Fibroblast of lung (primary cell): ENCODE results near the gene IGFBP5. TPM values are rescaled to one million over a fixed set of nuclear protein-coding genes. Genes with fewer than 3 reads are reported as not detected.

Experiments used
- DNase-seq, 2 donors: peaks; one replicate each; pipeline versions ENCODE4 v3.0.0 to v3.0.0-alpha.2; 2010; ENCODE audit warnings: low read depth in 2 of 2
- H2AFZ ChIP-seq: 2 replicates; pipeline ENCODE4 v1.5.1; 2012; ENCODE audit warnings: low read length, control low read depth, inconsistent platforms
- H3K27ac ChIP-seq: 2 replicates; pipeline ENCODE4 v1.5.1; 2011; ENCODE audit warnings: low read length, control low read depth; ENCODE audit not compliant: insufficient read depth
- H3K27me3 ChIP-seq: 2 replicates; pipeline ENCODE4 v1.5.1; 2011; ENCODE audit warnings: mild to moderate bottlenecking, low read length; ENCODE audit not compliant: control insufficient read depth, insufficient read depth
- H3K36me3 ChIP-seq: 2 replicates; pipeline ENCODE4 v1.5.1; 2011; ENCODE audit warnings: low read length; ENCODE audit not compliant: control insufficient read depth, insufficient read depth
- H3K4me1 ChIP-seq: 2 replicates; pipeline ENCODE4 v1.5.1; 2011; ENCODE audit warnings: low read length; ENCODE audit not compliant: control insufficient read depth, insufficient read depth; ENCODE audit errors: extremely low read depth
- H3K4me2 ChIP-seq: 2 replicates; pipeline ENCODE4 v1.5.1; 2011; ENCODE audit warnings: low read length, control low read depth; ENCODE audit not compliant: insufficient read depth; ENCODE audit errors: extremely low read depth
- H3K4me3 ChIP-seq, 4 experiments: fragments of 200-600 bp in 1 of 4; sonication (generic) in 1 of 4; replicated peaks in 1 of 4; 2 replicates each; pipeline ENCODE4 v1.5.1; 2011 to 2016; ENCODE audit warnings: low read length in 4 of 4, low read depth in 3 of 4, mild to moderate bottlenecking in 3 of 4, control low read depth in 2 of 4, inconsistent platforms in 1 of 4, mixed read lengths in 1 of 4; ENCODE audit not compliant: insufficient read depth in 1 of 4; ENCODE audit errors: control extremely low read depth in 1 of 4
- H3K79me2 ChIP-seq: 2 replicates; pipeline ENCODE4 v1.5.1; 2012; ENCODE audit warnings: mild to moderate bottlenecking, low read length, inconsistent platforms; ENCODE audit not compliant: control insufficient read depth, insufficient read depth
- H3K9ac ChIP-seq: 2 replicates; pipeline ENCODE4 v1.5.1; 2011; ENCODE audit warnings: mild to moderate bottlenecking, low read length, control low read depth; ENCODE audit not compliant: insufficient read depth
- H3K9me3 ChIP-seq: 2 replicates; pipeline ENCODE4 v1.5.1; 2012; ENCODE audit warnings: low read depth, low read length; ENCODE audit not compliant: control insufficient read depth, insufficient read depth
- H4K20me1 ChIP-seq: 2 replicates; pipeline ENCODE4 v1.5.1; 2011; ENCODE audit warnings: low read length; ENCODE audit not compliant: control insufficient read depth, insufficient read depth; ENCODE audit errors: extremely low read depth
- EZH2 ChIP-seq: IDR thresholded peaks from 2 replicates; pipeline ENCODE4 v1.5.1; 2012; ENCODE audit warnings: low read length, control low read depth, mild to moderate bottlenecking; ENCODE audit errors: missing control alignments
- polyA plus RNA-seq, 2 donors: library from polyadenylated mRNA; depleted of rRNA in 1 of 2; stranded (reverse) in 1 of 2; unstranded in 1 of 2; fragments of >200 nt; gene quantifications; 2 replicates each; pipeline ENCODE4 v1.2.1, GENCODE V29; 2011 to 2012; ENCODE audit warnings: missing spikeins in 1 of 2
- total RNA-seq: library from RNA; depleted of rRNA; stranded (reverse); fragments of >200 nt; gene quantifications from 2 replicates; pipeline ENCODE4 v1.2.1, GENCODE V29; 2014
- TF ChIP-seq, protein P1 (sequence below), 2 donors: IDR thresholded peaks in 1 of 2; conservative IDR thresholded peaks in 1 of 2; 1 replicate in 1 of 2; 2 replicates in 1 of 2; pipeline ENCODE4 v1.5.1; 2011 to 2012; ENCODE audit warnings: low read length in 2 of 2, control low read depth in 1 of 2, inconsistent platforms in 1 of 2, low read depth in 1 of 2, mild to moderate bottlenecking in 1 of 2

Gene IGFBP5
- total and polyA plus RNA-seq, 2 donors (not counting 1 experiment from before 2014, with no cell fraction given), result 1,100 to 2,607 TPM

DNA sequence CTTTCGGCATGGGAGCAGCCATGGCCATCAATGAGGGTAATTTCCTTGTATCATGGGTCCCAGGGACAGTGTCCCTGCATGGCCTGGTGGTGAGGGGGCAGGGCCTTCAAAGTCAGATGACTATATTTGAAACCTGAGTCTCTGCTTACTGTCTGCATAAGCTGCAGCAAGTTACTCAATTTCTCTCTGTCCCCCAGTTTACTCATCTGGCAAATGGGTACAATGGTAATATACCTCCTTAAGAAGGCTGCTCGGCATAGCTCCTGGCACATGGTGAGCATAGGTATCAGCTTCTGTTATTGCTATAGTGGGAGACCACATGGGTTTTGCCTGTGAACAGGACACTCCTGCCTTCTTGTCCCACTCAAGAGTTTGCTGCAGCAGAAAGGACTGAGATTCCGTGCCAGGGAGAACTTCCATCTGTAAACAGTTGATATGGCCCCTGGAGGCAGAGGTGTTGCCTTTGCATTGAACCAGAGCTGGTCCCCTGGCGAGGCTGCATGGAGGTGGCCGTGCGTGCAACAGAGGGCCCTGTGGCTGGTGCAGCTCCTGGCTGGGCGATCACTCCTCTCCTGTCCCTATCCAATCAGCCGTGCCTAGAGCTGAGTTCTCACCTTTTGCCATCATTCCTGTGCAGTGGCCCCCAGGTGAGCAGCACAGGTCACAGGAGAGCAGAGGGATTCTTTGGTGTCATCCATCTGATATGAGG, 22.7 kb upstream of the IGFBP5 start:
- no peak overlapping the region for H2AFZ ChIP-seq
- H3K4me1 ChIP-seq, result peaks cover 10% of the 10 kb centered on the region
- H3K27me3 ChIP-seq, result no peaks in the 10 kb centered on the region

DNA sequence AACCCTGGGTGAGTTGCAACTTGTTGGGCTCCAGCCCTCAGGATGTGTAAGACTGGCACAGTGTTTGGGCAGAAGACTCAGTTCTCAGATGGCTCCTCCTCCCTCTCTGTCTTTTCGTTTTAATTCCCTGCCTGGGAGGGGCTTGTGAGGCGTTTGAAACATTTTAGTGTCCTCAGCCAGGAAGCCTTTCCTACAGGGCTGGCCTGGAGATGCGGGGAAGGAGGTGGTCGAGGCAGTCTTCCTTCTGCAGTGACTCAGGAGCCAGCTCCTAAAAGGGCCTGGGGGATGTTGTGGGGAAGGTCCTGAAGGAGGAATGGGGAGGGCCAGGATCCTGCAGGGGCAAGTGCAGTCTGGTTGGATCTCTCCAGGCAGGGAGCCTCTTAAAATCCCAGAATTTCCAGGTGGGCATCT, 22.1 kb upstream of the IGFBP5 start:
- no peaks in the 10 kb centered on the region for H3K36me3 ChIP-seq
- H4K20me1 ChIP-seq, result no peaks in the 10 kb centered on the region
- H3K9me3 ChIP-seq, result no peaks in the 10 kb centered on the region
- no peak overlapping the region for H3K27ac ChIP-seq
- H3K4me2 ChIP-seq, result no peak overlapping the region
- H3K4me1 ChIP-seq, result peaks cover 10% of the 10 kb centered on the region
- no peak overlapping the region for H2AFZ ChIP-seq
- no peak for TF ChIP-seq EZH2
- TF ChIP-seq, protein P1, sequence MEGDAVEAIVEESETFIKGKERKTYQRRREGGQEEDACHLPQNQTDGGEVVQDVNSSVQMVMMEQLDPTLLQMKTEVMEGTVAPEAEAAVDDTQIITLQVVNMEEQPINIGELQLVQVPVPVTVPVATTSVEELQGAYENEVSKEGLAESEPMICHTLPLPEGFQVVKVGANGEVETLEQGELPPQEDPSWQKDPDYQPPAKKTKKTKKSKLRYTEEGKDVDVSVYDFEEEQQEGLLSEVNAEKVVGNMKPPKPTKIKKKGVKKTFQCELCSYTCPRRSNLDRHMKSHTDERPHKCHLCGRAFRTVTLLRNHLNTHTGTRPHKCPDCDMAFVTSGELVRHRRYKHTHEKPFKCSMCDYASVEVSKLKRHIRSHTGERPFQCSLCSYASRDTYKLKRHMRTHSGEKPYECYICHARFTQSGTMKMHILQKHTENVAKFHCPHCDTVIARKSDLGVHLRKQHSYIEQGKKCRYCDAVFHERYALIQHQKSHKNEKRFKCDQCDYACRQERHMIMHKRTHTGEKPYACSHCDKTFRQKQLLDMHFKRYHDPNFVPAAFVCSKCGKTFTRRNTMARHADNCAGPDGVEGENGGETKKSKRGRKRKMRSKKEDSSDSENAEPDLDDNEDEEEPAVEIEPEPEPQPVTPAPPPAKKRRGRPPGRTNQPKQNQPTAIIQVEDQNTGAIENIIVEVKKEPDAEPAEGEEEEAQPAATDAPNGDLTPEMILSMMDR (conservative IDR thresholded peaks at IDR 0.05 in 1 of 2, IDR thresholded peaks at IDR 0.05 in 1 of 2; ENCODE audit: low read depth in 1 of 2, low read length in 2 of 2), result no peak
- no peaks in the 10 kb centered on the region for H3K79me2 ChIP-seq
- H3K4me3 ChIP-seq, result no peak overlapping the region
- DNase-seq, result no peak
- H3K27me3 ChIP-seq, result no peaks in the 10 kb centered on the region
- no peak overlapping the region for H3K9ac ChIP-seq

More for the DNA sequence above, 22.7 kb upstream of the IGFBP5 start:
- Histone ChIP-seq H3K79me2 (no peaks in the 10 kb centered on the region), H3K27ac (no peak overlapping the region), H4K20me1 (no peaks in the 10 kb centered on the region), H3K9ac (no peak overlapping the region), H3K36me3 (no peaks in the 10 kb centered on the region), H3K4me3 (no peak overlapping the region), H3K9me3 (no peaks in the 10 kb centered on the region), H3K4me2 (no peak overlapping the region)
- no peak for DNase-seq
- TF ChIP-seq EZH2, result no peak
- TF ChIP-seq, protein P1 (conservative IDR thresholded peaks at IDR 0.05 in 1 of 2, IDR thresholded peaks at IDR 0.05 in 1 of 2; ENCODE audit: low read depth in 1 of 2, low read length in 2 of 2), result no peak

DNA sequence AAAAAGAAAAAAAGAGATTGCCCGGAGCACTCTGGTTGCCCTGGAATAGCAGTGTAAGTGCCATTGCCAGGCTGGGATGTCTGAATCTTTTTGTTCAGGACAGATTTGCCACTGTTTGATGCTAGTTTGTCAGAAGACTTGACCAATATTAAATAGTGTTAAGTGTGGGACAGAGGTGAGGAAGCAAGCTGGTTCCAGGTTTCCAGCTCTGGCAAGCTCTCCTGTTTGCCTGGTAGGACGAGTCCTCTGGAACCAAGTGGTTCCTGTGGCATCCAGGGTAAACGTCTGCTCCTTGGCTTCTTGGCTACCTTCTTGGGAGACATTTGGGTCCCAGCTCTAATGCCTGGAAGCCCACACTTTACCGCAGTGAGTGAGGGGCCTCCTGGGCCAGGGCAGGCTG, 20.8 kb upstream of the IGFBP5 start:
- Histone ChIP-seq H3K27me3 (no peaks in the 10 kb centered on the region), H3K4me1 (peaks cover 12% of the 10 kb centered on the region), H3K79me2 (no peaks in the 10 kb centered on the region), H3K36me3 (no peaks in the 10 kb centered on the region), H3K4me2 (no peak overlapping the region), H3K9me3 (no peaks in the 10 kb centered on the region), H3K9ac (no peak overlapping the region), H3K27ac (no peak overlapping the region), H2AFZ (no peak overlapping the region), H4K20me1 (no peaks in the 10 kb centered on the region), H3K4me3 (no peak overlapping the region)
- TF ChIP-seq EZH2, result no peak
- TF ChIP-seq, protein P1 (conservative IDR thresholded peaks at IDR 0.05 in 1 of 2, IDR thresholded peaks at IDR 0.05 in 1 of 2; ENCODE audit: low read depth in 1 of 2, low read length in 2 of 2), result no peak
- DNase-seq, result no peak
